ENCODE results near the gene UNC45A. TPM values are rescaled to one million over a fixed set of nuclear protein-coding genes. Genes with fewer than 3 reads are reported as not detected.
A peak's percentile ranks its signal among the peaks of the same experiment; 100 is the strongest.

UNC45A gene
- total RNA-seq, 1 donor: 14.4 TPM

DNA sequence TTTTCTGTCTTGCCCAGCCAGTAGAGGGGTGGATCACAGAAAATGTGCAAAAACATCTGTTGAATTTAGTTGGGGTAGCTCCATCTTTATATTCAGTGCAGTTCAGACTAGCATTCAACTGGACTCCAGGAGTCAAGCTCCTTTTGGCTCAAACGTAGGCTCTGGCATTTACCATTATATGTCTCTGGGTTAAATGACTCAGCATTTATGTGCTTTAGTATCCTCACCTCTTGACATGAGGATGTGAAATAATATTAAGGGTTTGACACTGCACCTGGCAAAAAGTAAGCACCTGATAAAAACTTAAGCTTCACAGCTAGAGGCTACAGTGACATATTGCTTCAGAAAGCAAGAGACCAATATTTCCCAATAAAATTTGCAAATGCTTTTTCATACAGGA, 44.5 kb downstream of the UNC45A start:
- H3K9me3 ChIP-seq (ENCODE audit: low read depth, low read length): no peaks in the 10 kb centered on the region
- no peak overlapping the region for H3K4me3 ChIP-seq (ENCODE audit: low read length)
- H3K27me3 ChIP-seq (ENCODE audit: insufficient read depth, low read length): no peaks in the 10 kb centered on the region
- peaks cover 13% of the 10 kb centered on the region for H3K4me1 ChIP-seq (ENCODE audit: insufficient read depth, low read length)

DNA sequence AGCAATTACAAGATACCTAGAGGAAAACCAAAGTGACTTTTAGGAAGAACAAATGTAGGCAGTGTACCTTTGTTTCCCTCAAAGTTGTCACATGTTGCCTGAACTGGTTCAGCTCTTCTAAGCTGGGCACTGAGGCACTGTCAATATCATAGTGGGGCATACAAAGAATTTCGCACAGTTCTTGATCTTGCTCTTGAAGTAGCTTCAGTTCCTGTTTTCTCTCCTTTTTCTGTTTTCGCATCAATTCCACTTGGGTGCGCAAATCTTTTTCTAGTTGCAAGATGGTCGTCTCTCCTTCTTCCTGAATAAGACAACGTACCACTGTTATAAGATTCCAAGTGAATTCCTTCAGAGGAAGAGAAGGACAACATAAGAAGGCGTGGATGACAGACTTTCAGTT, 46.6 kb downstream of the UNC45A start:
- Histone ChIP-seq H3K4me1 (ENCODE audit: insufficient read depth, low read length) (peaks cover 13% of the 10 kb centered on the region), H3K27me3 (ENCODE audit: insufficient read depth, low read length) (no peaks in the 10 kb centered on the region), H3K9me3 (ENCODE audit: low read depth, low read length) (no peaks in the 10 kb centered on the region), H3K4me3 (ENCODE audit: low read length) (no peak overlapping the region)

DNA sequence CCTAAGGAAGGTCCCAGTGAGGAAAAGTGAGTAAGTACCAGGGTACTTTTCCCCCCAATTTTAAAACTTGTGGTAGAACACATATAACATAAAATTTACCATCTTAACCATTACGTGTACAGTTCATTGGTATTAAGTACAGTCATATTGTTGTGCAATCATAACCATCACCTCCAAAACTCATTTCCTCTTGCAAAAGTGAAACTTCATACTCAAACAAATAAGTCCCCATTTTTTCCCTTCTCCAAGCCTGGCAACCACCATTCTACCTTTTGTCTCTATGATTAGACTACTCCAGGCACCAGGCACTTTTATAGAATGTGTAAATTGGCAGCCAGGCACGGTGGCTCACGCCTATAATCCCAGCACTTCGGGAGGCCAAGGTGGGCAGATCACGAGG, 47.0 kb downstream of the UNC45A start:
- H3K4me3 ChIP-seq (ENCODE audit: low read length): no peak overlapping the region
- H3K27me3 ChIP-seq (ENCODE audit: insufficient read depth, low read length): no peaks in the 10 kb centered on the region
- H3K9me3 ChIP-seq (ENCODE audit: low read depth, low read length): no peaks in the 10 kb centered on the region
- H3K4me1 ChIP-seq (ENCODE audit: insufficient read depth, low read length): peaks cover 13% of the 10 kb centered on the region

DNA sequence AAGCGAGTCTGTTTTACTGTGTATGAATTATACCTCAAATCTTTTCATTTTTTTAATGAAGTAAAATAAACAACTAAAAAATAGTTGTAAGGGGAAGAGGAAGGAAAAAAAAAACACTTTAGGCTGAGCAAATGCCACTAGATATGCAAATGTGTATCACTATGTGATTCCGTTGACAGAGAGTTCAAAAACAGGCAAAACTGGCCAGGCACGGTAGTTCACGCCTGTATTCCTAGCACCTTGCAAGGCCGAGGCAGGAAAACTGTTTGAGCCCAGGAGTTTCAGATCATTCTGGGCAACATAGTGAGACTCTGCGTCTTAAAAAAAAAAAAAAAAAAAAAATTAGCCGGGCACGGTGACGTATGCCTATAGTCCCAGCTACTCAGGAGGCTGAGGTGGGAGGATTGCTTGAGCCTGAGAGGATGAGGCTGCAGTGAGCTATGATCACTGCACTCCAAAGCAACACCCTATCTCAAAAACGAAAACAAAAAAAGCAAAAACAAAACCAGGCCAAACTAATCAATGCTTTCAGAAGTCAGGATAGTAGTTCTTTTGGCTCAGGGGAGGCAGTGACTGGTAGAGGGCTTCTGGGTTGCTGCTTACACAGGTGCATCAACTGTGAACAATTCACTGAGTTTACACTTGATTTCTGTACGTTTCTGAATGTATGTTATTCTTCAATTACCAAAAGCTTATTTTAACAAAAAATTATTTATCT, 51.9 kb downstream of the UNC45A start:
- no peaks in the 10 kb centered on the region for H3K9me3 ChIP-seq (ENCODE audit: low read depth, low read length)
- H3K27me3 ChIP-seq (ENCODE audit: insufficient read depth, low read length): no peaks in the 10 kb centered on the region
- H3K4me1 ChIP-seq (ENCODE audit: insufficient read depth, low read length): peaks cover 26% of the 10 kb centered on the region

DNA sequence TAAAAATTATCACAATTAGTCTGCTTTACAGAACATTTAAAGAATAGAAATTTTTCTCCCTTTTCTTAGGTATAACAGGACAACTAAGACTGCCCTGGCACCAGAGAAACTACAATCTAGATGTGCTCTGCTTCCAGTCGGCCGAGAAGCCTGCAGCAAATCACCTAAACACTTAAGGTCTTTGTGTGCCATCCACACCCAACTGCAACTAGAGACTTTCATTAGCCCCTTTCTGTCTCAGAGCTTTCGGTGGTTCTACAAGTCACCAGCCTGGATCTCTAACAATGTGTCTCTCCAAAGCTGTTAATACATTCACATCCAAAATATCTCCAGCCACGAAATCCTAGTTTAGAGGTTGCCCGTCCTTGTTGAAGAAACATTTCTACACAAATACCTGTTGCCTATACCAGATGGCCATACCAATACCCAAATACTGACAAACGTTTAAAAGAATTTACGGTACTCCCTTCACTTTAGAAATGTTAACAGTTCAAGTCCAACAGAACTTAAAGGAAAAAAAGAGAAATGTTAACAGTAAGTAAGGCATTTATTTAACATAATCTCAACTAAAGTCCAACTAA, 52.6 kb downstream of the UNC45A start:
- Histone ChIP-seq H3K27me3 (ENCODE audit: insufficient read depth, low read length) (no peaks in the 10 kb centered on the region), H3K4me1 (ENCODE audit: insufficient read depth, low read length) (peaks cover 21% of the 10 kb centered on the region), H3K4me3 (ENCODE audit: low read length) (no peak overlapping the region), H3K9me3 (ENCODE audit: low read depth, low read length) (no peaks in the 10 kb centered on the region)

More for the DNA sequence above, 51.9 kb downstream of the UNC45A start:
- H3K4me3 ChIP-seq (ENCODE audit: low read length): no peak overlapping the region

DNA sequence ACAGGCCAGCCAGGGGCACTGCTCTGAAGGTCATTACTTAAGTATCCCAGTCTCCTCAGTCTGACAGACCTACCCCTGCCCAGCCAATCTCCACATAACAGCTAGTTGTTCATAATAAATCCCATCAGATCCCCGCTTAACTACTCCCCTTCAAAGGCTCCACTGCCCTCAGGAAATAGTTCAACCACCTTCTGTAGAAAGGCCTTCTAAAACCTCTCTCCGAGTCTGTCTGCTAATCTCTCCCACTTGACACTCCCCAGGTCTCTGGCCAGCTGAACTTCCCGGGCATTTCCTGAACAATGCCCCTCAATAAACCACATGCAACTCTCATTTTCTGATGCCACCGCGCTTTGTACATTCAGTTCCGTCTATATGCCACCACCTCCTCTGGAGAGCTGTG, 53.2 kb downstream of the UNC45A start:
- Histone ChIP-seq H3K9me3 (ENCODE audit: low read depth, low read length) (no peaks in the 10 kb centered on the region), H3K4me1 (ENCODE audit: insufficient read depth, low read length) (peaks cover 26% of the 10 kb centered on the region), H3K4me3 (ENCODE audit: low read length) (no peak overlapping the region), H3K27me3 (ENCODE audit: insufficient read depth, low read length) (no peaks in the 10 kb centered on the region)

DNA sequence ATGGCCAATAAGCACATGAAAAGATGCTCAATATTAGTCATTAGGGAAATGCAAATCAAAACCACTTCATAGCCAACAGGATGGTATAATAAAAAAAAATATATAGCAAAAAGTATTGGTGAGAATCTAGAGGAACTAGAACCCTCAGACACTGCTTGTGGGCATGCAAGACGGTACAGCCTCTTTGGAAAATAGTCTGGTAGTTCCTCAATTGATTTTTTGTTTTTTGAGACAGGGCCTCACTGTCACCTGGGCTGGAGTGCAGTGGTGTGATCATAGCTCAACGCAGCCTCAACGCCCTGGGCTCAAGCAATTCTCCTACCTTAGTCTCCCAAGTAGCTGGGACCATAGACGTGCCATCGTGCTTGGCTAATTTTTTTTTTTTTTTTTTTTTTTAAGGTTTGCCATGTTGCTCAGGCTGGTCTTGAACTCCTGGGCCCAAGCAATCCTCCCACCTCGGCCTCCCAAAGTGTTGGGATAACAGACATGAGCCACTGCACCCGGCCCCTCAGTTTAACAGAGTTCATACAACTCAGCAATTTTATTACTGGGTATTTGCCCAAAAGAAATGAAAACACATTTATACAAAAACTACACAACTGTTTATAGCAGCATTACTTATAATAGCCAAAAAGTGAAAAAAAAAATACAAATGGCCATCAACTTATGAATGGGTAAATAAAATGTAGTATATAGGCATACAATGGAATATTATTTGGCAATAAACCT, 54.1 kb downstream of the UNC45A start:
- Histone ChIP-seq H3K4me1 (ENCODE audit: insufficient read depth, low read length) (peaks cover 31% of the 10 kb centered on the region), H3K27me3 (ENCODE audit: insufficient read depth, low read length) (no peaks in the 10 kb centered on the region), H3K9me3 (ENCODE audit: low read depth, low read length) (no peaks in the 10 kb centered on the region), H3K4me3 (ENCODE audit: low read length) (no peak overlapping the region)

DNA sequence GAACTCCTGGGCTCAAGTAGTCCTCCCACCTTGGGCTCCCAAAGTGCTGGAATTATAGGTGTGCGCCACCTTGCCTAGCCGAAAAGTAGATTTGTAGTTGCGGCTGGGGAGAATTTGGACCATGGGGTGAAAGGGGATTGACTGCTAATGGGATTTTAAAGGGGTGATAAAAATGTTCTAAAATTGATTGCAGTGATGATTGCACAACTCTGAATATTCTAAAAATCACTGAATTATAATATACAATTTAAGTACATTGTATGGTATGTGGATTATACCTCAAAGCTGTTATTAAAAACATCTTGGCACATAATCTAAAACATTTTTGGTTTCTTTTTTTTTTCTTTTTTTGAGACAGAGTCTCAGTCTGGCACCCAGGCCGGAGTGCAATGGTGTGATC, 55.4 kb downstream of the UNC45A start:
- Histone ChIP-seq H3K27me3 (ENCODE audit: insufficient read depth, low read length) (no peaks in the 10 kb centered on the region), H3K4me3 (ENCODE audit: low read length) (no peak overlapping the region), H3K4me1 (ENCODE audit: insufficient read depth, low read length) (peaks cover 39% of the 10 kb centered on the region), H3K9me3 (ENCODE audit: low read depth, low read length) (no peaks in the 10 kb centered on the region)

DNA sequence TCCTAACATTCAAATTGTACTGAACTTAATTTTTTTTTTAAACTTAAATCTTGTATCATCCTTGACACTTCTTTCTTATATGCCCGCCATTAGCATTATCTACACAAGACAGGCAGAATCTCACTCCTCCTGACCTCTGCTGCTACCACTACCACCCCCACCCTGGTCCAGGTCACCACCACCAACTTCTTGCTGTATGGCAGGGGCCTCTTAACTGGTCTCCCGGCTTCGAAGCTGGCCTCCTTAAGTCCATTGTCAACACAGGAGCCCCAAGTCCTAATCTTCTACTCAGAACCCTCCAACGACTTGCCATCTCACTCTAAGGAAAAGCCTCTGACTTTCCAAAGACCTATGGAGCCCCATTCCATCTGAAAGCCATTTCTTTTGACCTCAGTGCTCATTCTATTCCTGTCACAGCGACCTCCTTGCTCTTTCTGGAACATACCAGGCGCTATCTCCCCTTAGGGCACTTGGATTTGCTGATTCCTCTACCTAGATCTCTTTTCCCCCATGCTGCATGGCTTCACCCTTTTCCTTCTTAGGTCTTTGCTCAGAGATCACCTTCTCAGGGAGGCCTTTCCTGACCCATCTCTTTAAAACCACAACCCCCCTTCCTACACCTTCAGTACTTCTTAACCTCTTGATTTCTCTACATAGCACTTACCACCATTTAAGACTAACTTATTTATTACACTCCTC, 56.7 kb downstream of the UNC45A start:
- Histone ChIP-seq H3K27me3 (ENCODE audit: insufficient read depth, low read length) (no peaks in the 10 kb centered on the region), H3K4me3 (ENCODE audit: low read length) (no peak overlapping the region), H3K9me3 (ENCODE audit: low read depth, low read length) (no peaks in the 10 kb centered on the region), H3K4me1 (ENCODE audit: insufficient read depth, low read length) (peaks cover 41% of the 10 kb centered on the region)

DNA sequence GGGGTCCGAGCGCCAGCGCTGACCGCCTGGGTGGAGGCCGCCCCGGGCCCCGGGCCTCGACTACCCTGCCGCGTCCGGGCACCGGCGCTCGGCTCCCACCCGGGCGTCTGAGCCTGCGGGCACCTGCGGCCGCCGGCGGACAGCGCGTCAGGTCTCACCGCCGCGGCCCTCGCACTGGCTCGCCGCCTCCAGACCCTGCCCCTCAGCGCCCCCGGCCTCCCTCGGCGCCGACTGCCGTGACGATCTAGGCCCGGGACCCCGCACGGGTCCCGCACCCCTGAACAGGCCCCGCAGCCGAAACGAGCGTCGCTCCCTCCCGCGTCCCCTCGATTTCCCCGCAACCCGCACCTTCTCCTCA, 59.0 kb downstream of the UNC45A start:
- peak overlapping the region; percentile 95 for H3K4me3 ChIP-seq (ENCODE audit: low read length)
- no peaks in the 10 kb centered on the region for H3K27me3 ChIP-seq (ENCODE audit: insufficient read depth, low read length)

DNA sequence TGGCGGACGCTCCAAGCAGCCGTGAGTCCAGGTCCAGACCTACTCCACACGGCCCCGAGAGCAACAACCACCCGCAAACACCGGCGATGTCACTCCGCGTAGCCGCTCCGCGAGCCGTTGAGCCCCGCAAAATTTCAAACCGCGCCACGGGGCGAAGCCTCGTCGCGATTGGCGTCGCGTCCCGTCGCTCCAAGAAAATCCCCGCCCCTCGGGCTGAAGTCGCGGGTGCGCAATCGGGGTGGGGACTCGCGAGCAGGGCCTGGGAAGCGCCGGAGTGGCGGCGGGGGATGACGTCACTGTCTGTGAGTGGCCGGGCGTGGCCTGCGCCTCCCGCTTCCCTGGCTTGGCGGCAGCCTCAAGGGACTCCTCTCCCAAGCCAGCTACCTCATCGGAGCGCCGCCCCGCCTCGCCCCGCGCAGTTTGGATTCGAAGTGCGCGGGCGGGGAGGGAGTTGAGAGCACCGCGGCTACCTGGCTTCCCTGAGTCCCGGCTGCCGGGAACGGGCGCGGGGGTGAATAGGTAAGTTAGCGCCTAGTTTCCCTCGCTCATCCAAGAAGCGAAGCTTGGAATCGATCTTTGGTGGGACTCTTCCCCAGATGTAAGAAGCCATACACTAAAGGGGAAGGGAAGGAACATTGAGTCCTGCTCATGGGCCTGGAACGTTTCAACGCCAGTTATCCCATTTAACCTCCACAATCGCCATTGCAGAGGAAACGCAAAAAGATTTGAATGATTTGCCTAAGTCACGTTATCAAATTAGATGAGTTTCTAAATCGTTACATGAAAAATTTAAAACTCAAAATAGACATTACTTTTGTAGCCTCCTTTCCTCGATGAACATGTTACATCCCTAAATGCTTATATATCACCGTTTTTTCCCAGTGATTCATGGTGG, 59.6 kb downstream of the UNC45A start, which contains the start of gene PRC1:
TSS of gene PRC1 (minus strand) at position 119 of the 895 bp plus-strand sequence. CDS start at position 1, 118 bp downstream.
- peaks cover 26% of the 10 kb centered on the region for H3K4me1 ChIP-seq (ENCODE audit: insufficient read depth, low read length)
- peak within 1 kb of the TSS; percentile 95 for H3K4me3 ChIP-seq (ENCODE audit: low read length)
- H3K27me3 ChIP-seq (ENCODE audit: insufficient read depth, low read length): no peaks in the 10 kb centered on the region
- no peaks in the 10 kb centered on the region for H3K9me3 ChIP-seq (ENCODE audit: low read depth, low read length)

More for the DNA sequence above, 59.0 kb downstream of the UNC45A start:
- peaks cover 29% of the 10 kb centered on the region for H3K4me1 ChIP-seq (ENCODE audit: insufficient read depth, low read length)
- no peaks in the 10 kb centered on the region for H3K9me3 ChIP-seq (ENCODE audit: low read depth, low read length)

DNA sequence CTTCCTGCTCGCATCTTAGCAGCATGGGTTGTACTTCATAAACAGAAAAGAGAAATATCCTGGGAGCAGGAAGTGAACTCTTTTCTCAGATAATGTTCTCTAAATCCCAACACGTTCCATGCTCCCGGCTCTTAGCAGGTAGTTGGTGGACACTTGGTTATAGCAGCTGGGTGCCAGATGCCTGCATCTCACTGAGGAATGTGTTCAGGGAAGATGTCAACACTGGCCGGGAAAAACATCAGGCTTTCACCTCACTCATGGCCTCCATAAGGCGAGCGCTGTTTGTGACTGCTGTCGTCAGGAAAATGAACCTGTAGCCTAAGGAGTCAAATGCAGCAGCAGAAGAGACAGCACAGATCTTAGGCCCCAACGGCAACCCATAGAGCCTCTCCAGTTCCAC, 63.7 kb downstream of the UNC45A start:
- H3K4me3 ChIP-seq (ENCODE audit: low read length): no peak overlapping the region
- no peaks in the 10 kb centered on the region for H3K9me3 ChIP-seq (ENCODE audit: low read depth, low read length)
- H3K4me1 ChIP-seq (ENCODE audit: insufficient read depth, low read length): peaks cover 10% of the 10 kb centered on the region
- no peaks in the 10 kb centered on the region for H3K27me3 ChIP-seq (ENCODE audit: insufficient read depth, low read length)

DNA sequence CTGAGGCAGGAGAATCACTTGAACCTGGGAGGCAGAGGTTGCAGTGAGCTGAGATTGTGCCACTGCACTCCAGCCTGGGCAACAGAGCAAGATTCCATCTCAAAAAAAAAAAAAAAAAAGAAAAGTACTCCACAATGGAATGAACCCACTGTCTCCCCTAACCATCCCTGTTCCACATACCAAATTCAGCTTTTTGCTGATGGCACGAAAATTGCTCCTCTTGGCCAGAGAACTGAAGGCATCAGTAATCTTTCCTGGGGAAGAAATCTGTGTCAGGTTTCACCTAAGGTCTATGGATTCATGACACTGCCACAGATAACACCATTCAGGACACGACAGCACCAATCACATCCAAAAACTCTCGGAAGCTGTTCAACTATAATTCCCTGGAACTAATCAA, 66.1 kb downstream of the UNC45A start:
- Histone ChIP-seq H3K27me3 (ENCODE audit: insufficient read depth, low read length) (no peaks in the 10 kb centered on the region), H3K4me3 (ENCODE audit: low read length) (no peak overlapping the region), H3K4me1 (ENCODE audit: insufficient read depth, low read length) (no peaks in the 10 kb centered on the region), H3K9me3 (ENCODE audit: low read depth, low read length) (no peaks in the 10 kb centered on the region)
